GM12872 (cell line): Measurements from ENCODE around the gene ACOXL.

Experiments used
- TF ChIP-seq, protein P1 (sequence below): IDR thresholded peaks from 3 replicates; pipeline ENCODE4 v1.5.1; 2011; ENCODE audit warnings: low read depth, mild to moderate bottlenecking, low read length, moderate library complexity; ENCODE audit not compliant: insufficient read depth

ACOXL gene

DNA sequence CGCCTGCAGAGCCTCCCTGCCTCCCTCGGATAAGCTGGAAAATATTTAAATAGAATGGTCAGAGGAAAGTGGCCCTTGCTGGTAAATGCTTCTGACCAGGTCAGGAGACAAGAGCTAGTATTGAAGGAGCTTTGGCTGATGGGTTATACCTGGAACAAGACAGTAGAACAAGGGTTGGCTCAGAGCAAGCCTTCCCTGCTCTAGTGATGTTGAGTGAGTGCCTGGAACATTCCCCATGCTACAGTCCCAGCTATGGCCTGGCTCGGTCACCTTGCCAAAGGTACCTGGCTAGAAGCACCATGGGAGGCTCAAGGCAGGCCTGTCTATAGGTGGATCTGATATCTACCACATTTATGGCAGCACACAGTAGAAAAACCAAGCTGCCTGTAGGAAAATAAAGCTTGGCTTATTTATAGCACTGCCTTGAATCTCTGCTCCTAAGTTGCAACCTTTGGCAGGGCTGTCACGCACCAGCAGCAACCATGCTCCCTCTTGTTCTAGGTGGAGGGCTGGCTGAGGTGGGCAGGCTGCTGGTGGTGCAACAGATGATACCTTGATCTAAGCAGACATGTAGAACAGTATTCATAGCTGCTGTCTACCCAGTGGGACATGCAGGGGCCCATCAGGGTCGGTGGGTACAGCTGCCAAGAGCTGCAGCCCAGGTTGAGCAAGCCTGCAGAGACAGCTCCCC is 321.6 kb downstream of the ACOXL start:
- TF ChIP-seq, protein P1, sequence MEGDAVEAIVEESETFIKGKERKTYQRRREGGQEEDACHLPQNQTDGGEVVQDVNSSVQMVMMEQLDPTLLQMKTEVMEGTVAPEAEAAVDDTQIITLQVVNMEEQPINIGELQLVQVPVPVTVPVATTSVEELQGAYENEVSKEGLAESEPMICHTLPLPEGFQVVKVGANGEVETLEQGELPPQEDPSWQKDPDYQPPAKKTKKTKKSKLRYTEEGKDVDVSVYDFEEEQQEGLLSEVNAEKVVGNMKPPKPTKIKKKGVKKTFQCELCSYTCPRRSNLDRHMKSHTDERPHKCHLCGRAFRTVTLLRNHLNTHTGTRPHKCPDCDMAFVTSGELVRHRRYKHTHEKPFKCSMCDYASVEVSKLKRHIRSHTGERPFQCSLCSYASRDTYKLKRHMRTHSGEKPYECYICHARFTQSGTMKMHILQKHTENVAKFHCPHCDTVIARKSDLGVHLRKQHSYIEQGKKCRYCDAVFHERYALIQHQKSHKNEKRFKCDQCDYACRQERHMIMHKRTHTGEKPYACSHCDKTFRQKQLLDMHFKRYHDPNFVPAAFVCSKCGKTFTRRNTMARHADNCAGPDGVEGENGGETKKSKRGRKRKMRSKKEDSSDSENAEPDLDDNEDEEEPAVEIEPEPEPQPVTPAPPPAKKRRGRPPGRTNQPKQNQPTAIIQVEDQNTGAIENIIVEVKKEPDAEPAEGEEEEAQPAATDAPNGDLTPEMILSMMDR, result no peak

DNA sequence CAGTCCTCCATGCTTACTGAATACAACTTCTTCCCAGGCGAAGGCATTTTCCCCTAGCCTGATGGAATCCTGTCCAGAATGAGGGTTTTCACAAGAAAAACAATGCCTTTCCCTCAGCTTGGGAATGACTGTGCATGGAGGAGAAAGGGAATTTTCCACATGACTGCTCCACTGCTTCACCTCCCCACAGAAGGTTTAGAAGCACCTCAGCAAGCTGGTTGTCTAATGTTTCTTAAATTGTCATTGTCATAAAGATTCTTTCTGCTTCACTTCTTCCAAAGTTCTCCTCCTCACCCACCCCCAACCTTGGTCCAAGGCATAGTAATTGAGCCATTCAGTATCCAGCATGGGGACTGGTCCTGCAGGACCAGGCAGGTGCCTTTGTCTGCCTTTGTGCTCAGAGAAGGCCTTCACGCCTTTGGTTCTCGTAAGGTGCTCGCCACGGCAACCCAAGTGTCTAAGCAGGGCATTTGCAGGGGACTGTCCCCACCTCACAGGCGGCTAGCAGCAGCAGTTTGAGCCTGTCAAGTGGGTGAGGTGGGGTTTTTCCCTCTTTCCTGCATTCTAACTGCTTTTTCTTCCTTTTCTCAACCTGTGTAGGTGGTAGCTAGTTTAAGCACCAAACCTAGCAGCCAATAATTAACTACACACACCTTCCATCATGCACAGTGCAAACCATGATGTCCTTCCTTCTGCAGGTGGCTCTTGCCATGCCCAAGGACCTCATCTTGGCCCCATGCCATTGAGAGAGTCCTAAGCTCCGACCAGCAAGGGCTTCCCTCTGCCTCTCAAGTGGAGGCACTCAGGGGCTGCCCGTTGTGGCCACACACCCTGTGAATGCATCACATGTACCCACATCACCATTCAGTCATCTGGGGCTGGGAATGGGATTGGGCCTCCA is 322.7 kb downstream of the ACOXL start:
- TF ChIP-seq, protein P1, result no peak

DNA sequence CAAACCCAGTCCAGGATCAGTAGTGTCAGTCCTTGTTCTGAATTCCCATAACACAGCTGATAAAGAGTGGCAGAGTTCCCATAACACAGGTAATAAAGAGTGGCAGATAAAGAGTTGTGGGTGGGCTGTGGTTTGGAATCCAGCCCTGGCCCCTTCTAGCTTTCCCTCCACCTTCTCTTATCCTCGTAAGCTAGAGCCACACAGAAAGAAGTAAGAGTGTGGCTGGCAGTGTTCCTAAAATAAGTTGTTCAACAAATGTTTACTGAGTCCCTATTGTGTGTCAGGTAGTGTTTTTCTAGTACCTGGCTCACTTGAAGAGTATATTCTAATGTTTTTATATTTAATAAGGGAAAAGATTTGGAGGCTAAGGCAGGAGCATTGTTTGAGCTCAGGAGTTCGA is 323.4 kb downstream of the ACOXL start:
- TF ChIP-seq, protein P1, result no peak

DNA sequence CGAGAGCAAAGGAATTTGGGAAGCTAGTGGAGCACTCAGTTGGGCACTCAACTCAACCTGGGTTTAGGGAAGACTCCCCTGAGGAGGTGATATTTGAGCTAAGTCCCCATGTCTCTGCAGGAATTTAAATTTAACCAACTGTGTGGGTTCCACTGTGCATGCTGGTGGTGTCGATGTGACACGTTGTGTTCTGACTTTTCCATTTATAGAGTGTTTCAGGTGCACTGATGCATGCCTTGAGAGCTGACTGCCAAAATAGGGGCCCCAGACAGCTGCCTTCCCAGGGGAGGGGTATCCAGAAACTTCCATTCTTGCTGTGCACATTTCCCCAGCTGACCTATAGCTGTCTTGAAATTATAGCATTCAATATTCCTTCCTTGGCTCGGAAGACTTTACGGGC is 324.7 kb downstream of the ACOXL start:
- TF ChIP-seq, protein P1, result no peak

DNA sequence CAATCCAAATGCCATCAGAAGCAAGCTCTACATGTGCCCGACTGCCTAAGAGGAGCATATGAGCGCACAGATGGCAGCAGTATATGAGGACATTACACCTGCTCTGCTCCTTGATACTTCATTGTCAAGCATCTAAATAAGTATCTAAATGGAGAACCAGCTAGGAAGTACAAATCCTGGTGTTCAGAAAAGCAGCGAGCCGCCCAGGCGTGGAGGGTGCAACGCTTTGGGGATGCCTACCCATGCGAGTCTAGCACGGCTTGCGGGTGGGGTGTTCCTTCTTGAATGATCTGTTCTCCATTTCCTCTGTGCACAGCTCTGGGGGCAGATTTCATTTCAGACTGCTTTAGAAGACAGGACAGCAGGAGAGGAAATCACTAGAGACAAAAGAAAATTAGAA is 325.3 kb downstream of the ACOXL start:
- TF ChIP-seq, protein P1, result no peak

DNA sequence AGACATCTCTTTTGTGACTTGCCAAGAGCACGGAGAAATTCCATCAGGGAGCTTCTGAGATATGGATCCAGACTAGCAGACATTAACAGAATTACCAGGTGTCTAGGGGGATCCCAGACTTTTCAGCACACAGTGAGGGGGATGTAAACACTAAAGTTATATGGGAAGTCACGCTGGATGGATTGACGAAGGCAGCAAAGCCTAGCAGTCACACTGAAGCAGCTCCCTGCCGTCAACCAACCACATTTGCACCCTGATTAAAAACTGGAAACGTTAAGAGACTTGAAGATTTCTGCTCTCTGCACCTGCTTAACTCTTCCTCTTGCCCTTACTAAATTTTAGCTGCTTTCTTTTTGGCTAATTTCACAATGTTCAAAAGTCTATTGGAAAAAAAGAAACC is 325.9 kb downstream of the ACOXL start:
- TF ChIP-seq, protein P1, result no peak

DNA sequence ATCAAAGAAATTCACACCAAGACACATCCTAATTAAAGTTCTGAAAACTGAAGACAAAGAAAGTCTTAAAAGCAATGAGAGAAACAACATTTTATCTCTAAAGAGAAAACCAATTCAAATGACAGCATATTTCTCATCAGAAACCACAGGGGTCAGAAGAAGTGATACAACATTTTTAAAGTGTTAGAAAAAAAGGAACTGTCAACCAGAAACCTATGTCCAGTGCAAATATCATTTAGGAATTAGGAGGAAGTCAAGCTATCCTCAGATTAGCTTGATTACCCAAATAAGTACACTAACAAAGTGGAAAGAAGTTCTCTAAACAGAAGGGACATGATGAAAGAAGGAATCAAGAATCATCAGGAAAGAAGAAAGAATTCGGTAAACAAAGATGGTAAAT is 328.8 kb downstream of the ACOXL start:
- TF ChIP-seq, protein P1, result no peak
